SK-MEL-5 (cell line): Measurements from ENCODE around the gene ARHGEF10L. TPM values are rescaled to one million over a fixed set of nuclear protein-coding genes. Genes with fewer than 3 reads are reported as not detected.

Experiments used
- DNase-seq: peaks from one replicate; pipeline ENCODE4 v3.0.0-alpha.2; 2016; ENCODE audit warnings: low read depth, low spot score
- in situ Hi-C: cut with HindIII; loops from 2 replicates; pipeline ENCODE4 v1.10.0; 2016; ENCODE audit warnings: low sequenced_read_pairs, high pct_unique_total_duplicates, low pct_unique_long_range_greater_than_20kb
- total RNA-seq: library from RNA; depleted of rRNA; stranded (reverse); fragments of >200 nt; shearing (Covaris generic); gene quantifications from 2 replicates; pipeline ENCODE4 v1.2.3, GENCODE V29; 2014

The ARHGEF10L gene
- total RNA-seq, 1 experiment from 2014 or later: 4.4 TPM

- DNase-seq: no peak
- in situ Hi-C loops: no loop called here
Observed at GRCh38 chr1:17520041-17520440, 19.5 kb upstream of the ARHGEF10L start.

- DNase-seq: no peak
- in situ Hi-C loops: no loop called here
Observed at GRCh38 chr1:17520473-17521319, 18.8 kb upstream of the ARHGEF10L start.

- in situ Hi-C loops: no loop called here
- DNase-seq: no peak
Observed at GRCh38 chr1:17521946-17522612, 17.4 kb upstream of the ARHGEF10L start.

GRCh38 chr1:17523321-17524041 lies 16.0 kb upstream of the ARHGEF10L start:
- in situ Hi-C loops: no loop called here
- no peak for DNase-seq

GRCh38 chr1:17524645-17525044 lies 14.9 kb upstream of the ARHGEF10L start:
- in situ Hi-C loops: no loop called here
- no peak for DNase-seq

GRCh38 chr1:17525996-17526686 lies 13.4 kb upstream of the ARHGEF10L start:
- no peak for DNase-seq
- in situ Hi-C loops: no loop called here

- no peak for DNase-seq
- in situ Hi-C loops: no loop called here
Observed at GRCh38 chr1:17527036-17527914, 12.2 kb upstream of the ARHGEF10L start.

GRCh38 chr1:17529381-17529780 lies 10.1 kb upstream of the ARHGEF10L start:
- no peak for DNase-seq
- in situ Hi-C loops: no loop called here

GRCh38 chr1:17531343-17531681 lies 8.2 kb upstream of the ARHGEF10L start:
- DNase-seq: no peak
- in situ Hi-C loops: no loop called here

GRCh38 chr1:17531682-17532487 lies 7.6 kb upstream of the ARHGEF10L start:
- DNase-seq: peak; percentile 95
- in situ Hi-C loops: no loop called here

GRCh38 chr1:17533201-17533600 lies 6.3 kb upstream of the ARHGEF10L start:
- in situ Hi-C loops: no loop called here
- no peak for DNase-seq

- in situ Hi-C loops: no loop called here
- no peak for DNase-seq
Observed at GRCh38 chr1:17535300-17535936, 4.1 kb upstream of the ARHGEF10L start.

GRCh38 chr1:17538010-17538409 lies 1.5 kb upstream of the ARHGEF10L start:
- in situ Hi-C loops: no loop called here

GRCh38 chr1:17538428-17539117 lies 925 bp upstream of the ARHGEF10L start:
- peak; percentile 95 for DNase-seq
- in situ Hi-C loops: no loop called here

More at GRCh38 chr1:17538010-17538409, 1.5 kb upstream of the ARHGEF10L start:
- no peak for DNase-seq

- in situ Hi-C loops: no loop called here
- no peak for DNase-seq
Observed at GRCh38 chr1:17539118-17539476, 401 bp upstream of the ARHGEF10L start.
